Osteocyte (in vitro differentiated cells): ENCODE measurements around the gene SLC26A5. TPM values are rescaled to one million over a fixed set of nuclear protein-coding genes. Genes with fewer than 3 reads are reported as not detected.

ENCODE experiments used
- DNase-seq: peaks from one replicate; pipeline ENCODE4 v3.0.0; 2021; ENCODE audit warnings: mixed read lengths; ENCODE audit not compliant: unreplicated experiment; ENCODE audit errors: extremely low spot score
- H3K27ac Mint-ChIP-seq: one replicate; pipeline ENCODE4 v1.8.0; 2021; ENCODE audit warnings: mild to moderate bottlenecking, mixed read lengths; ENCODE audit not compliant: unreplicated experiment
- H3K27me3 Mint-ChIP-seq: one replicate; pipeline ENCODE4 v1.8.0; 2021; ENCODE audit warnings: mixed read lengths; ENCODE audit not compliant: unreplicated experiment
- H3K36me3 Mint-ChIP-seq: one replicate; pipeline ENCODE4 v1.8.0; 2021; ENCODE audit warnings: mixed read lengths; ENCODE audit not compliant: unreplicated experiment
- H3K4me1 Mint-ChIP-seq: one replicate; pipeline ENCODE4 v1.8.0; 2021; ENCODE audit warnings: mixed read lengths; ENCODE audit not compliant: unreplicated experiment
- H3K4me3 Mint-ChIP-seq: one replicate; pipeline ENCODE4 v1.8.0; 2021; ENCODE audit warnings: mild to moderate bottlenecking, moderate library complexity, mixed read lengths; ENCODE audit not compliant: unreplicated experiment
- H3K9me3 Mint-ChIP-seq: one replicate; pipeline ENCODE4 v1.8.0; 2021; ENCODE audit warnings: mixed read lengths; ENCODE audit not compliant: unreplicated experiment
- total RNA-seq: library from RNA; stranded (reverse); gene quantifications from 2 replicates; pipeline ENCODE4 v1.2.1, GENCODE V29; 2021
- TF ChIP-seq, protein P1 (sequence below): fragments of 200-600 bp; sonication (generic); IDR thresholded peaks from 2 replicates; pipeline ENCODE4 v1.5.0; 2021; ENCODE audit warnings: antibody characterized with exemption, mild to moderate bottlenecking, moderate library complexity

Gene SLC26A5
- total RNA-seq, 1 donor from 2014 or later = not detected

DNA sequence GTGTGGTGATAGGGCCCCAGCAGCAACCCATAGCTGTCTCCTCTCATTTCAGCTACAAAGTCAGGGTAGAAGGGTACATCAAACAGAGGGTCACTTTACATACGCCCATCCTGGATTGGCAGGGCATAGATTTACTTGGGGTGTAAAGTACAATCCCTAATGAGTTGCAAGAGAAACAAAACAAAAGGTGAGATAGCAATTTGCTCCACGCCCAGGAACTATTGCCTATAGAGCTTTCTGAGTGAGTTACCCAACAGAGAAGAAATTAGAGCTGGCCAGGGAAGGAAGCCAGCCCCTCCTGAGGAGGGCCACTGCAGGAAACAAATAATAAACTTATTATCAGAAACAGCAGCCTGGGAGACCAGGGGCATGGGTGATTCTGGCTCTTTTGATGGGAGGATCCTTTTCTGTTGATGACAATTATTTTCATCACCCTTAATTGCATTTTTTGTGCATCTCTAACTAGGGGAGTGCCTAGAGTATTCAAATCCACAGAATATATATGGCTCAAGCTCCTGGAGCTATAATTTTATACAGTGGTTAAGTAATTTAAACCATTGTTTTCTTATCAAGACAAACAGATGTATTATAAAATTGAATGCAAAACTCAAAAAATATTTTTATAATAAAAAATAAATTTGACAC lies 47.4 kb downstream of the SLC26A5 start:
- Mint-ChIP-seq H3K9me3 (no peaks in the 10 kb centered on the region), H3K4me3 (no peak overlapping the region), H3K36me3 (no peaks in the 10 kb centered on the region), H3K27ac (no peak overlapping the region), H3K4me1 (no peaks in the 10 kb centered on the region), H3K27me3 (peaks cover 18% of the 10 kb centered on the region)
- TF ChIP-seq, protein P1, sequence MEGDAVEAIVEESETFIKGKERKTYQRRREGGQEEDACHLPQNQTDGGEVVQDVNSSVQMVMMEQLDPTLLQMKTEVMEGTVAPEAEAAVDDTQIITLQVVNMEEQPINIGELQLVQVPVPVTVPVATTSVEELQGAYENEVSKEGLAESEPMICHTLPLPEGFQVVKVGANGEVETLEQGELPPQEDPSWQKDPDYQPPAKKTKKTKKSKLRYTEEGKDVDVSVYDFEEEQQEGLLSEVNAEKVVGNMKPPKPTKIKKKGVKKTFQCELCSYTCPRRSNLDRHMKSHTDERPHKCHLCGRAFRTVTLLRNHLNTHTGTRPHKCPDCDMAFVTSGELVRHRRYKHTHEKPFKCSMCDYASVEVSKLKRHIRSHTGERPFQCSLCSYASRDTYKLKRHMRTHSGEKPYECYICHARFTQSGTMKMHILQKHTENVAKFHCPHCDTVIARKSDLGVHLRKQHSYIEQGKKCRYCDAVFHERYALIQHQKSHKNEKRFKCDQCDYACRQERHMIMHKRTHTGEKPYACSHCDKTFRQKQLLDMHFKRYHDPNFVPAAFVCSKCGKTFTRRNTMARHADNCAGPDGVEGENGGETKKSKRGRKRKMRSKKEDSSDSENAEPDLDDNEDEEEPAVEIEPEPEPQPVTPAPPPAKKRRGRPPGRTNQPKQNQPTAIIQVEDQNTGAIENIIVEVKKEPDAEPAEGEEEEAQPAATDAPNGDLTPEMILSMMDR = no peak
- no peak for DNase-seq

DNA sequence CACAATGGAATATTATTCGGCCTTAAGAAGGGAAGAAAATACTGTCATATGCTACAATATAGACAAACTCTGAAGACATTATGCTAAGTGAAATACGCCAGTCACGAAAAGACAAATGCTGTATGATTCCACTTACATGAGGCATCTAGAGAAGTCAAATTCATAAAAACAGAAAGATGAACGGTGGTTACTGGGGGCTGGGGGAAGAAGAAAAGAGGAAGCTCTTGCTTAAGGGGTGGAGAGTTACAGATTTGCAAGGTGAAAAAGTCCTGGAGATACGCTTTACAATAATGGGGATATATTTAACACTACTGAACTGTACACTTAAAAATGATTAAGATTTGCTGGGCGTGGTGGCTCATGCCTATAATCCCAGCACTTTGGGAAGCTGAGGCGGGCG lies 49.5 kb downstream of the SLC26A5 start:
- Mint-ChIP-seq H3K9me3 (no peaks in the 10 kb centered on the region), H3K27me3 (peaks cover 1% of the 10 kb centered on the region)
- TF ChIP-seq, protein P1 = no peak

DNA sequence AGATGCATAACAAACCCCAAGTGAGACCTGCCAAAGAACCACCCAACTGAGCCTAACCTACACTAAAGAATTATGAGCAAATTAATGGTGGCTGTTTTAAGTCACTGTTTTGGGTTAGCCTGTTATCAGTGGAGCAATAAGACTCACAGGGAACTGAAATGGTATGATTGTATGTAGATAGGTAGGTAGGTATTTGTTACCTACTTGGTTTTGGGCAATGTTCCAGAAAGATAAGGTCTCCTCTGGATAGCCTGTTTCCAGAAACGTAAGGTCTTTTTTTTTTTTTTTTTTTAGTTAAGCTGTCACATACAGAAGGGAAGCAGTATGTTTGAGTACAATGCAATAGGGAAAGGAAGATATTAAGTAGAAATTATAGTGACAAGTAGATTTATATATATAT lies 50.9 kb downstream of the SLC26A5 start:
- Mint-ChIP-seq H3K4me1 (no peaks in the 10 kb centered on the region), H3K27ac (no peak overlapping the region), H3K4me3 (no peak overlapping the region), H3K9me3 (no peaks in the 10 kb centered on the region), H3K36me3 (no peaks in the 10 kb centered on the region), H3K27me3 (peaks cover 3% of the 10 kb centered on the region)
- TF ChIP-seq, protein P1 = no peak
- no peak for DNase-seq

More for the DNA sequence above, 49.5 kb downstream of the SLC26A5 start:
- no peaks in the 10 kb centered on the region for H3K4me1 Mint-ChIP-seq
- H3K4me3 Mint-ChIP-seq = no peak overlapping the region
- H3K27ac Mint-ChIP-seq = no peak overlapping the region
- no peaks in the 10 kb centered on the region for H3K36me3 Mint-ChIP-seq
- no peak for DNase-seq

DNA sequence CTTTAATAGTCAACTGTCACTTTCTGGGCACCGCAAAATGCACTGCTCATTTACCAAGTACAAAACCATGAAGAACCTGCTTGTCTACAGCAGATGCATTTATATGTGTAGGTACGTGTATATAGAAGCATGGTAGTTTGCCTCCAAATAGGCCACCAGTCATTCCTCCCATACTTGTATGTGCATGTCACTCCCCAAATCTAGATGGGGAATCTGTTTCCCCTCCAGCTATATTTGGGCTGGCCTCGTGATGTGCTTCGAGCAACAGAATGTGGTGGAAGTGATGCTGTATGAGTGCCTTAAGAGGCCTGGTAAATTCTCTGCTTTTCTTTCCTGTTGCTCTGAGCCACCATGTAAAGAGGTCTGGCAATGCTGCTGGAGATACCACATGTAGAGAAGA lies 51.4 kb downstream of the SLC26A5 start:
- no peaks in the 10 kb centered on the region for H3K9me3 Mint-ChIP-seq
- H3K27me3 Mint-ChIP-seq = peaks cover 6% of the 10 kb centered on the region
- DNase-seq = no peak
- no peaks in the 10 kb centered on the region for H3K36me3 Mint-ChIP-seq
- no peaks in the 10 kb centered on the region for H3K4me1 Mint-ChIP-seq
- no peak overlapping the region for H3K27ac Mint-ChIP-seq
- H3K4me3 Mint-ChIP-seq = no peak overlapping the region
- TF ChIP-seq, protein P1 = no peak

DNA sequence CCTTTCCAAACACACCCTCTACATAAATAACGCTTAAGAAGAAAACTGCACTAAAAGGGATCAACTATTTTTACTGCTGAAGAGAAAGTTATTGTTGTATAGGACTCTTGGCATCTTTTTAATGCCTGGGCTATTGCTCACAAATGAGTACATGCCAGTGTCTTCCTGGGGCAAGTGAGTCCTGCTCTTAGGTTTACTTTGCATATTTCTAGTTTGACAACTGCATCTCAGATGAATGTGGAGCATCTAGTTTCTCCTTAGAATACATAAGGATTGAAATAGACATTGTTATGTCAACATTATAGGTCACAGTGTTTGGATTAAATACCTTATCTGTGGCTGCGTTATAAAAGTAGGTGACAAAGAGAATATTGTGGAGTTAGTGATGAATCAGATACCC lies 54.0 kb downstream of the SLC26A5 start:
- H3K27me3 Mint-ChIP-seq = peaks cover 11% of the 10 kb centered on the region
- DNase-seq = no peak
- TF ChIP-seq, protein P1 = no peak
- H3K4me3 Mint-ChIP-seq = no peak overlapping the region
- H3K27ac Mint-ChIP-seq = no peak overlapping the region
- no peaks in the 10 kb centered on the region for H3K9me3 Mint-ChIP-seq
- H3K4me1 Mint-ChIP-seq = no peaks in the 10 kb centered on the region
- no peaks in the 10 kb centered on the region for H3K36me3 Mint-ChIP-seq
